ENCODE data around the gene HSPA1B. TPM values are rescaled to one million over a fixed set of nuclear protein-coding genes. Genes with fewer than 3 reads are reported as not detected.

Gene HSPA1B
- polyA plus RNA-seq, 2 of the 4 experiments (the other 2 are of a cell fraction) = 70.6 to 125 TPM

- TF ChIP-seq HOXA7 (CRISPR knock-in tag; IDR thresholded peaks at IDR 0.05) = no peak
- TF ChIP-seq HDAC2 (IDR thresholded peaks at IDR 0.05) = no peak
- TF ChIP-seq EP300 (IDR thresholded peaks at IDR 0.05) = no peak
- no peak for TF ChIP-seq RARB (CRISPR knock-in tag; IDR thresholded peaks at IDR 0.05)
- no peak for TF ChIP-seq HMGXB4 (CRISPR knock-in tag; IDR thresholded peaks at IDR 0.05; ENCODE audit: borderline replicate concordance)
- no peak for TF ChIP-seq ZFP36 (IDR thresholded peaks at IDR 0.05; ENCODE audit: borderline replicate concordance, partially characterized antibody)
- no peak for TF ChIP-seq RAD21 (conservative IDR thresholded peaks at IDR 0.05 in 1 of 2, IDR thresholded peaks at IDR 0.05 in 1 of 2)
- TF ChIP-seq MAFK (IDR thresholded peaks at IDR 0.05; ENCODE audit: partially characterized antibody) = no peak
- TF ChIP-seq FOSB (CRISPR knock-in tag; IDR thresholded peaks at IDR 0.05) = no peak
- TF ChIP-seq RCOR1 (IDR thresholded peaks at IDR 0.05; ENCODE audit: low read depth, low read length) = no peak
- no peak for TF ChIP-seq ZSCAN20 (CRISPR knock-in tag; IDR thresholded peaks at IDR 0.05)
- POLR2A ChIA-PET = interaction anchor here (0.5 to 1.0 kb wide), 2 partner anchors 48 to 120 kb away, joined by 4 to 6 read pairs; partner anchors contain the start of gene HSPA1B
- Histone ChIP-seq H3K4me3 (no peak overlapping the region), H3K9me3 (no peaks in the 10 kb centered on the region), H3K4me2 (no peak overlapping the region), H3K4me1 (peaks cover 32% of the 10 kb centered on the region), H3K27ac (no peak overlapping the region)
- WGBS (ENCODE audit: missing lambda C conversion rate) = 91% methylated on average over 15 of the region's 43 CpGs
- no peak for ATAC-seq
- DNase-seq (ENCODE audit: low read depth in 1 of 2, low spot score in 1 of 2) = no peak
- CTCF ChIA-PET = interaction anchor here (0.5 to 3.6 kb wide), 9 partner anchors 9 to 117 kb away, joined by 3 to 17 read pairs (median 4); partner anchors contain the start of genes LY6G5C and VARS1
- FAIRE-seq = no peak
These were observed 48.3 kb upstream of the HSPA1B start for GRCh38 chr6:31778999-31779885.

DNA sequence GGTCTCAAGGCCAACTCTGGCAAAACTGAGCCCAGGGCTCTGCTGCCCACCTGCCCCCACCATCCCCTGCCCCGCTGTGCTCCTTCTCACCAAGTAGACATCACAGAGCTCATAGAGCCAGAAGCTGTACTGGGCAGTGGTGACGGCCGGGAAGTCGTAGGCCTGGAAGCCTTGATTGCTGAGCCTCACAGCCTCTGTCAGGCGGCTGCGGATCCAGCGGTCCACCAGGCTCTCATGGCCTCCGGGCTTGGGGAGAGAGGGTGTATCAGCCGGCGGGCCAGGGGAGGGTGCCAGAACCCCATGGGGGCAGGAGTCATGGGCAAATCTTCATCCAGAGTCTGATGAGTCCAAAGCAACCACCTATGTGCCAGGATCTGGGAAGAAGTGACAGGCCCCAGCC is 47.6 kb upstream of the HSPA1B start:
- WGBS (ENCODE audit: missing lambda C conversion rate) = 100% methylated on average over 1 of the region's 10 CpGs
- DNase-seq (ENCODE audit: low read depth in 1 of 2, low spot score in 1 of 2) = no peak
- no peak overlapping the region for H3K4me3 ChIP-seq
- H3K4me1 ChIP-seq = peaks cover 31% of the 10 kb centered on the region
- no peak for ATAC-seq
- CTCF ChIA-PET = interaction anchor here (0.5 to 3.6 kb wide), 7 partner anchors 8 to 117 kb away, joined by 3 to 17 read pairs (median 5); partner anchors contain the start of gene VARS1
- H3K4me2 ChIP-seq = no peak overlapping the region
- TF ChIP-seq, protein P1, sequence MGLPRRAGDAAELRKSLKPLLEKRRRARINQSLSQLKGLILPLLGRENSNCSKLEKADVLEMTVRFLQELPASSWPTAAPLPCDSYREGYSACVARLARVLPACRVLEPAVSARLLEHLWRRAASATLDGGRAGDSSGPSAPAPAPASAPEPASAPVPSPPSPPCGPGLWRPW (IDR thresholded peaks at IDR 0.05) = no peak
- no peak for TF ChIP-seq ZSCAN20 (CRISPR knock-in tag; IDR thresholded peaks at IDR 0.05)
- TF ChIP-seq FOXS1 (CRISPR knock-in tag; IDR thresholded peaks at IDR 0.05) = no peak
- no peak for TF ChIP-seq TFCP2L1 (CRISPR knock-in tag; IDR thresholded peaks at IDR 0.05)
- TF ChIP-seq CBX8 (IDR thresholded peaks at IDR 0.05) = no peak
- no peak for TF ChIP-seq ATOH8 (CRISPR knock-in tag; IDR thresholded peaks at IDR 0.05; ENCODE audit: low read depth)
- no peak for TF ChIP-seq NPAS2 (CRISPR knock-in tag; IDR thresholded peaks at IDR 0.05; ENCODE audit: borderline replicate concordance)
- TF ChIP-seq CBX2 (IDR thresholded peaks at IDR 0.05; ENCODE audit: borderline replicate concordance, low read depth) = no peak
- TF ChIP-seq HOXA7 (CRISPR knock-in tag; IDR thresholded peaks at IDR 0.05) = no peak
- no peaks in the 10 kb centered on the region for H3K9me3 ChIP-seq
- POLR2A ChIA-PET = no interaction called here
- no peak overlapping the region for H3K27ac ChIP-seq
- FAIRE-seq = no peak

Measured in A549 (cell line).